Bone marrow (tissue), 2 donors: ENCODE results near the gene SPOCK1.

Experiments used
- DNase-seq, 2 donors: peaks; one replicate each; lab custom pipeline; 2025; lab: John Stamatoyannopoulos, UW

Gene SPOCK1

GRCh38 chr5:137071931-137072330, 427.2 kb downstream of the SPOCK1 start:
- no peak for DNase-seq

GRCh38 chr5:137071526-137071925, 427.6 kb downstream of the SPOCK1 start:
- DNase-seq, result no peak

- no peak for DNase-seq
Measured at GRCh38 chr5:137070521-137070920, 428.6 kb downstream of the SPOCK1 start.

- DNase-seq, result no peak
Measured at GRCh38 chr5:137069358-137069757, 429.8 kb downstream of the SPOCK1 start.

- DNase-seq, result no peak
Measured at GRCh38 chr5:137061382-137061781, 437.7 kb downstream of the SPOCK1 start.

- no peak for DNase-seq
Measured at GRCh38 chr5:137058089-137058488, 441.0 kb downstream of the SPOCK1 start.

GRCh38 chr5:137056676-137057075, 442.4 kb downstream of the SPOCK1 start:
- no peak for DNase-seq

- DNase-seq, result no peak
Measured at GRCh38 chr5:137055271-137055872, 443.8 kb downstream of the SPOCK1 start.

- no peak for DNase-seq
Measured at GRCh38 chr5:137054792-137055191, 444.3 kb downstream of the SPOCK1 start.

- DNase-seq, result no peak
Measured at GRCh38 chr5:137054335-137054734, 444.8 kb downstream of the SPOCK1 start.

- DNase-seq, result no peak
Measured at GRCh38 chr5:137051161-137051560, 448.0 kb downstream of the SPOCK1 start.

- DNase-seq, result no peak
Measured at GRCh38 chr5:137040641-137041340, 458.3 kb downstream of the SPOCK1 start.

GRCh38 chr5:137040024-137040423, 459.1 kb downstream of the SPOCK1 start:
- no peak for DNase-seq

- no peak for DNase-seq
Measured at GRCh38 chr5:137037848-137038247, 461.3 kb downstream of the SPOCK1 start.

- DNase-seq, result no peak
Measured at GRCh38 chr5:137036640-137037039, 462.5 kb downstream of the SPOCK1 start.

GRCh38 chr5:137035480-137035878, 463.6 kb downstream of the SPOCK1 start:
- DNase-seq, result no peak

GRCh38 chr5:137034764-137035479, 464.2 kb downstream of the SPOCK1 start:
- no peak for DNase-seq

- no peak for DNase-seq
Measured at GRCh38 chr5:137034213-137034612, 464.9 kb downstream of the SPOCK1 start.

- no peak for DNase-seq
Measured at GRCh38 chr5:137032929-137033328, 466.2 kb downstream of the SPOCK1 start.

GRCh38 chr5:137027758-137028157, 471.4 kb downstream of the SPOCK1 start:
- no peak for DNase-seq

GRCh38 chr5:137026296-137026695, 472.8 kb downstream of the SPOCK1 start:
- no peak for DNase-seq

- no peak for DNase-seq
Measured at GRCh38 chr5:137024044-137024443, 475.1 kb downstream of the SPOCK1 start.

- DNase-seq, result no peak
Measured at GRCh38 chr5:137023371-137023770, 475.8 kb downstream of the SPOCK1 start.
